DLD1 (cell line): Measurements from ENCODE around the gene VSX1.

ENCODE experiments used
- in situ Hi-C: cut with HindIII; loops from 2 replicates; pipeline ENCODE4 v1.10.0; 2017; ENCODE audit warnings: low sequenced_read_pairs

The VSX1 gene

GRCh38 chr20:25088267-25088666 lies 6.3 kb upstream of the VSX1 start:
- in situ Hi-C loops = no loop called here

GRCh38 chr20:25087186-25087929 lies 5.4 kb upstream of the VSX1 start:
- in situ Hi-C loops = no loop called here

GRCh38 chr20:25085756-25086495 lies 4.0 kb upstream of the VSX1 start:
- in situ Hi-C loops = no loop called here

GRCh38 chr20:25084626-25085187 lies 2.8 kb upstream of the VSX1 start:
- in situ Hi-C loops = no loop called here

- in situ Hi-C loops = no loop called here
These were observed 2.1 kb upstream of the VSX1 start for GRCh38 chr20:25083773-25084625.

GRCh38 chr20:25083141-25083772 lies 1.3 kb upstream of the VSX1 start:
- in situ Hi-C loops = no loop called here

- in situ Hi-C loops = no loop called here
These were observed 545 bp upstream of the VSX1 start for GRCh38 chr20:25082498-25082873.

GRCh38 chr20:25081065-25081729 lies 744 bp downstream of the VSX1 start:
- in situ Hi-C loops = no loop called here

GRCh38 chr20:25079171-25079570 lies 2.8 kb downstream of the VSX1 start:
- in situ Hi-C loops = no loop called here

GRCh38 chr20:25078662-25079061 lies 3.3 kb downstream of the VSX1 start:
- in situ Hi-C loops = no loop called here

- in situ Hi-C loops = no loop called here
These were observed 4.3 kb downstream of the VSX1 start for GRCh38 chr20:25077610-25078169.

GRCh38 chr20:25076731-25077609 lies 5.0 kb downstream of the VSX1 start:
- in situ Hi-C loops = no loop called here

GRCh38 chr20:25076201-25076600 lies 5.7 kb downstream of the VSX1 start:
- in situ Hi-C loops = no loop called here

- in situ Hi-C loops = loop anchor here (5.0 kb wide), 1 partner anchor 91 kb away; no protein-coding TSS in a partner anchor
These were observed 8.4 kb downstream of the VSX1 start for GRCh38 chr20:25073544-25073943.

- in situ Hi-C loops = loop anchor here (5.0 kb wide), 1 partner anchor 90 kb away; no protein-coding TSS in a partner anchor
These were observed 9.6 kb downstream of the VSX1 start for GRCh38 chr20:25072226-25072811.

GRCh38 chr20:25071734-25072133 lies 10.2 kb downstream of the VSX1 start:
- in situ Hi-C loops = loop anchor here (5.0 kb wide), 1 partner anchor 89 kb away; no protein-coding TSS in a partner anchor

GRCh38 chr20:25070821-25071473 lies 11.0 kb downstream of the VSX1 start:
- in situ Hi-C loops = loop anchor here (5.0 kb wide), 1 partner anchor 89 kb away; no protein-coding TSS in a partner anchor
